Heart left ventricle (tissue), 13 donors: ENCODE data around the gene AFAP1.

Source experiments
- CTCF ChIP-seq, 12 donors: fragments of 200-600 bp; sonication (generic) in 4 of 12; IDR thresholded peaks; one replicate each; pipeline versions ENCODE4 v1.5.0 to v1.8.0; 2018 to 2022; ENCODE audit warnings: antibody characterized with exemption in 12 of 12, mild to moderate bottlenecking in 5 of 12
- POLR2A ChIP-seq, 2 donors: fragments of 450-650 bp; IDR thresholded peaks; one replicate each; pipeline ENCODE4 v1.6.1; 2017; ENCODE audit warnings: antibody characterized with exemption in 2 of 2, mild to moderate bottlenecking in 2 of 2, moderate library complexity in 2 of 2
- donor health status: ischemic (EF 13 %, LVEDD 7.1; RV severe dilation, severe dysfunction).
- donor health status: DM: no; HTN: yes; CAD: no.
- donor health status: DM: no; HTN: no; CAD: no.
- donor health status: ischemic (EF 25% LVEDD 6.9; RV normal size, moderate dysfunction).
- donor health status: ischemic (EF 25% LVEDD 5.7; RV mildly dilated, moderate dysfunction).
- donor health status: ischemic (EF 35%, LVEDD 5.7; RV mildly dilated, moderate dysfunction).
- donor health status: nonischemic (EF 11% LVEDD 7.7; RV severe dilation, severe dysfunction).
- donor health status: DM: yes; HTN: yes; CAD: no.
- donor health status: PGD.
- donor health status: ischemic (EF 29% LVEDD 5.4; RV normal size, mild dysfunction).
- donor health status: nonischemic (EF 23%, LVEDD 6.1; RV moderate dilation, normal function).

GRCh38 chr4:7941965-7942496, 2.4 kb upstream of the AFAP1 start:
- TF ChIP-seq CTCF (IDR thresholded peaks at IDR 0.05) (no peak), POLR2A (IDR thresholded peaks at IDR 0.05) (no peak)
